Activated T-cell treated with anti-CD3 and anti-CD28 coated beads, Interleukin-2, amount 50 U/mL, for 4 hours (primary cell): ENCODE results near the gene NGF. TPM values are rescaled to one million over a fixed set of nuclear protein-coding genes. Genes with fewer than 3 reads are reported as not detected.

Experiments
- ATAC-seq, 2 donors: fragments of 200-7000 bp; cut with Tn5 transposase; one replicate each; pipeline ENCODE4 v1.10.0; 2021
- DNase-seq: peaks from one replicate; pipeline ENCODE4 v3.0.0-alpha.2; 2020
- H3K27me3 Mint-ChIP-seq: one replicate; pipeline ENCODE4 v1.8.0; 2021; ENCODE audit warnings: low read depth, mixed read lengths
- H3K36me3 Mint-ChIP-seq: one replicate; pipeline ENCODE4 v1.8.0; 2022; ENCODE audit warnings: mixed read lengths; ENCODE audit not compliant: insufficient read depth
- H3K4me1 Mint-ChIP-seq: one replicate; pipeline ENCODE4 v1.8.0; 2021; ENCODE audit warnings: low read depth, mixed read lengths
- H3K4me3 Mint-ChIP-seq: one replicate; pipeline ENCODE4 v1.8.0; 2021; ENCODE audit warnings: mild to moderate bottlenecking, moderate library complexity, mixed read lengths
- H3K9me3 Mint-ChIP-seq: one replicate; pipeline ENCODE4 v1.8.0; 2021; ENCODE audit warnings: mixed read lengths
- total RNA-seq, 3 donors: library from RNA; stranded (reverse); gene quantifications; one replicate each; pipeline ENCODE4 v1.2.1, GENCODE V29; 2021

NGF gene
- total RNA-seq, 3 donors from 2014 or later, result not detected

DNA sequence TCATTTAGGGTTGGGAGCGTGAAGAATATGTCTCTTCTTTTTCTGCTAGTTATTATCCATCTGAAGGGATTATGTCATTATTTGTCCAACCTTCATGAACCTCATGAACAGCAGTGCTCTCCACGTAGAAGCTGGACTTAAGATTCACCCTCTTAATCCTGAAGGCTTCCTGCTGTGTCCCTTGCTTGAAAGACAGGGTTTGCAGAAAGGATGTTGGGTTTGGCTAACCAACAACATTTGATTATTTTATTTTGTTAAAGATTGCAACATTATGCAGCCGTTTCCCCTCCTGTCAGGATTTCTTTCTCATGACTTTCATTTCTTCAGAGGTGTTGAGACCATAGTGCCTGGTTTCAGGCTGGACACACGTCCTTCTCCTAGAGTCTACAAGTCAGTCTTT lies 75.2 kb downstream of the NGF start:
- H3K4me1 Mint-ChIP-seq, result no peaks in the 10 kb centered on the region
- no peak for DNase-seq
- peaks cover 9% of the 10 kb centered on the region for H3K9me3 Mint-ChIP-seq
- peaks cover 10% of the 10 kb centered on the region for H3K27me3 Mint-ChIP-seq
- H3K4me3 Mint-ChIP-seq, result no peak overlapping the region
- ATAC-seq, result no peak
- H3K36me3 Mint-ChIP-seq, result no peaks in the 10 kb centered on the region

DNA sequence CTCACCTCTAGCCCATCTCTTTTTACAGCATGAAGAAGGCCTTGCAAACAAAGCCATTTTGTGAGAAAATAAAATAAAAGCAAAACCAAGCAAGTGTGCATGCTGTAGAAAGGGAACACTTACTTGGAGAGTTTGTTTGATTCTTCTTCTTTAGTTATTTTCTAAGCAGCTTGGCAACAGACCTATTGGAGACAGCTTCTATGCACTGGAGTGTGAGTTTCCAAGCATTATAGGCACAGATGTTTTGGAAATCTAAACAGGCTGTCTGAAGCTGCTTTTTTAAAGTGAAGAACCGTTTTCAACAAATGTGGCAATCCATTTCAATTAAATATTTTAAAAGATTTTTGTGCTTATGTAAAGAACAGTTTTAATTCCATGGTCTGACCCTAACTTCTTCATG lies 76.6 kb downstream of the NGF start:
- H3K9me3 Mint-ChIP-seq, result peaks cover 10% of the 10 kb centered on the region
- DNase-seq (no peak), ATAC-seq (no peak)
- H3K36me3 Mint-ChIP-seq, result no peaks in the 10 kb centered on the region
- H3K27me3 Mint-ChIP-seq, result peaks cover 6% of the 10 kb centered on the region
- no peak overlapping the region for H3K4me3 Mint-ChIP-seq
- H3K4me1 Mint-ChIP-seq, result no peaks in the 10 kb centered on the region

DNA sequence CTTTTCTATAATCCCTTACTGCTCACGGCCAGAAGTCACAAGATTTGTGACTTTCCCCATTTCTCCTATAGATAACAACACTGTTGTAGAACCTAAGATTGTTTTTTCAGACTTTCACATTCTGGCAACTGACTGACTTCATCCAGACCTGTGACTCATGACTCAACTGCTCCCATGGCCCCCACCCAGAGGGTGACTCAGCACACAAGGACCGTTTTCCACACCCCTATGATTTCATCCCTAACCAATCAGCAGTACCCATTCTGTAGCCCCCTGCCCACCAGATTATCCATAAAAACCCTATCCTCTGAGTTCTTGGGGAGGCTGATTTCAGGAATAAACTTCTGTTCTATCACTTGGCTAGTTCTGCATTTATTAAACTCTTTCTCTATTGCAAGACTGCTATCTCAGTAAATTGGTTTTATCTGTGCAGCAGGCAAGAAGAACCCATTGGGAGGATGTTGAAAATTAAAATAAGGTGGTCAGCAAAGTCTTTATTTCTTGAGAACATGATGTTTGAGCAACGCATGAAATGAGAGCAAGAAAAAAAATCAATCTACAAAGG lies 79.7 kb downstream of the NGF start:
- ATAC-seq (no peak), DNase-seq (no peak)
- H3K27me3 Mint-ChIP-seq, result peaks cover 4% of the 10 kb centered on the region
- H3K36me3 Mint-ChIP-seq, result no peaks in the 10 kb centered on the region
- peaks cover 15% of the 10 kb centered on the region for H3K9me3 Mint-ChIP-seq
- no peaks in the 10 kb centered on the region for H3K4me1 Mint-ChIP-seq
- H3K4me3 Mint-ChIP-seq, result no peak overlapping the region

DNA sequence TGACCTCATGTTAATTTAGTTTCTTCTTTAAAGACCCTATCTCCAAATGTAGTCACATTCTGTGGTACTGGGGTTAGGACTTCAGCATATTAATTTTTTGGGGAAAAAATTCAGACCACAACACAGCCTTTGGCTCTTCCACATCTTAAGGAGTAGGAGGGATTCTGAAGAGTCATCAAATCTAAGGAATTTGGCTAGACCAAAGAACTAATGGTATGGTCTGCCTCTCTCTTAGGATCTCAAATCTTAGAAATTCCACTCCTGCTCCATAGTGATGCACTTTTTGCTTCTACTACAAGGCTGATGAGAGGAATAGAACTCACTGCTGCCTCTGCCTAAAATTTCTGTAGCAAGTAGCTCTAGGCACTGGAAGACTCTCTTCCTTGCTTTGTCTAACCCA lies 80.5 kb downstream of the NGF start:
- ATAC-seq (no peak), DNase-seq (no peak)
- H3K4me1 Mint-ChIP-seq, result no peaks in the 10 kb centered on the region
- no peaks in the 10 kb centered on the region for H3K36me3 Mint-ChIP-seq
- H3K9me3 Mint-ChIP-seq, result peaks cover 15% of the 10 kb centered on the region
- H3K4me3 Mint-ChIP-seq, result no peak overlapping the region
- peaks cover 4% of the 10 kb centered on the region for H3K27me3 Mint-ChIP-seq

DNA sequence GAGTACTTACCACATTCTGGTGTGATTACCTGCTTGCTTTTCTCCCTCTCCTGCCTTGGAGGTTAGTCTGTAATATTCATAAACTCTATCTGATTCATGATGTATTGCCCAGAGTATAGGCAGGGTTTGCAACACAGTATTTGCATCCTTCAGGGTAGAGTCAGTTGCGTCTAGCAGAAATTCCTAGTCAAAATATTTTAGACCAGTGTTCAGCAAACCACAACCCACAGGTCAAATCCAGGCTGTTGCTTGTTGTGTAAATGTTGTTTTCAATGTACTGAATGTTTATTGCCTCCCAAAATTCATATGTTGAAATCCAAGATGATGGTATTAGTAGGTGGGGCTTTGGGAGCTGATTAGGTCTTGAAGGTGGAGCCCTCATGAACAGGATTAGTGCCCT lies 82.9 kb downstream of the NGF start:
- no peak for ATAC-seq
- H3K9me3 Mint-ChIP-seq, result peaks cover 18% of the 10 kb centered on the region
- H3K4me1 Mint-ChIP-seq, result no peaks in the 10 kb centered on the region

DNA sequence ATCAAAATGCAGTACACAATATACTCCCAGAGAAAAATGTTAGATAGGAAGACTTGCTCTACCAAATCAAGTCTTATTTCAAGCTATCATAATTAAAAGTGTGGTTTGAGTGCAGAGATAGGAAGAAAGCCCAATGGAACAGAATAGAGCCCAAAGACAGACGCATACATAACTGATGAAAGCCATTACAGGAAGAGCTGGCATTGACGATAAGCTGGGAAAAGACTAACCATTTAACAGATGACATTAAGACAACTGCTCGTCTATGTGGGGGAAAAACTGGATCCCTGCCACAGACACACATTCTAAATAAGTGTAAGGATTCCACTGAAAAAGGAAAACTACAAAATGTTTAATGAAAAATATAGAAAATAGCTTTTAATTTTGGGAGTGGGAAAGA lies 85.5 kb downstream of the NGF start:
- DNase-seq (no peak), ATAC-seq (no peak)
- Mint-ChIP-seq H3K4me3 (no peak overlapping the region), H3K4me1 (no peaks in the 10 kb centered on the region), H3K36me3 (no peaks in the 10 kb centered on the region), H3K9me3 (peaks cover 9% of the 10 kb centered on the region), H3K27me3 (peaks cover 3% of the 10 kb centered on the region)

More for the DNA sequence above, 82.9 kb downstream of the NGF start:
- no peak for DNase-seq
- Mint-ChIP-seq H3K36me3 (no peaks in the 10 kb centered on the region), H3K27me3 (no peaks in the 10 kb centered on the region), H3K4me3 (no peak overlapping the region)

DNA sequence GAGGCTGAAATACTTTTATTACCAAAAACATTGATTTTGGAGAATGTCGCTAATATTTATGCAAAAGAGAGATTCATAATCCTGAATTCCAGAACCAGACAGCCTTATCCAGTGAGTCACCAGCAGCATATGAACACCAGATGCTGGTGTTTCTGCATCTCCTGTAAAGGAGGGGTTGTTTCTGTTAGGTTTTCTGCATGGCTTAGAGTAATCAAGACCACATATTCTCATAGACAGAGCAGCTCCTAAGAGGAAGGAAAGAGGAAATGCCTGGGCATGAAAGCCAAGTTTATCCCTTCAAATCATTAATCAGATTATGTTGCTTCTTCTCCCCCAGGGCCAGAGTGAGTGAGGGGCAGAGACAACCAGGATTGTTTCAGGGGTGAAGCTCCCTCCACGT lies 86.2 kb downstream of the NGF start:
- no peaks in the 10 kb centered on the region for H3K36me3 Mint-ChIP-seq
- ATAC-seq (no peak), DNase-seq (no peak)
- H3K4me1 Mint-ChIP-seq, result no peaks in the 10 kb centered on the region
- peaks cover 9% of the 10 kb centered on the region for H3K9me3 Mint-ChIP-seq
- H3K27me3 Mint-ChIP-seq, result peaks cover 5% of the 10 kb centered on the region
- H3K4me3 Mint-ChIP-seq, result no peak overlapping the region

DNA sequence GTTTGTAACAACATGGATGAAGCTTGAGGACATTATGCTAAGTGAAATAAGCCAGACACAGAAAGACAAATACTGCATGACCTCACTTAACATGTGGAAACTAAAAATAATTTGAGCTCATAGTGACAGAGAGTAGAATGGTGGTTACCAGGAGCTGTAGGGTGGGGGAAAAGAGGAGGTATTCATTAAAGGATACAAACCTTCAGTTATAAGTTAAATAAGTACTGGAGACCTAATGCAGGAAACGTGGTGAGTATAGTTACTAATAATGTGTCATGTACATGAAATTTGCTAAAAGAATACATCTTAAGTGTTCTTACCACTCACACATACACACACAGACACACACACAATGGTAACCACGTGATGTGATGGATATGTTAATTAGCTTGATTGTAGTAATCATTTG lies 86.7 kb downstream of the NGF start:
- Mint-ChIP-seq H3K36me3 (no peaks in the 10 kb centered on the region), H3K9me3 (peaks cover 6% of the 10 kb centered on the region), H3K27me3 (peaks cover 6% of the 10 kb centered on the region), H3K4me3 (no peak overlapping the region), H3K4me1 (no peaks in the 10 kb centered on the region)
- DNase-seq (no peak), ATAC-seq (no peak)

DNA sequence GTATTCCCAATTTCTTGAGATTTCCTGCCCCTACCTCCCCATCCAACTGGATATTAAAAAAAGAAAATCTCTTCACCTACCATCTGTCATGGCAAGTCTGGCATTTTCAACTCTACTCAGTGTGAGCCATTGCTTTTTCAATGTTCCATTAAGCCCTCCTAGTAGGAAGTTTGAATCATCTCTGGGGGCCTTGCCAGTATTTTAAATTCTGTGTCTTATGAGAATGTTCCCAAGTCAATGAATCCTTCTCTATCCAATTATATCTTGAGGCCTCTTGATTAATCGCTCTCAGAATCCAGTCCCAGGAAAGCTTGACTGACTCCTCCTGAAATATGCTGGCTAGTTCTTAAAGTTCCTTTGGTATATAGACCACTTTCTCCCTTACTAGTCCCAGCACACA lies 91.5 kb downstream of the NGF start:
- no peak overlapping the region for H3K4me3 Mint-ChIP-seq
- no peaks in the 10 kb centered on the region for H3K36me3 Mint-ChIP-seq
- H3K4me1 Mint-ChIP-seq, result no peaks in the 10 kb centered on the region
- peaks cover 14% of the 10 kb centered on the region for H3K9me3 Mint-ChIP-seq
- ATAC-seq (no peak), DNase-seq (no peak)
- peaks cover 8% of the 10 kb centered on the region for H3K27me3 Mint-ChIP-seq

DNA sequence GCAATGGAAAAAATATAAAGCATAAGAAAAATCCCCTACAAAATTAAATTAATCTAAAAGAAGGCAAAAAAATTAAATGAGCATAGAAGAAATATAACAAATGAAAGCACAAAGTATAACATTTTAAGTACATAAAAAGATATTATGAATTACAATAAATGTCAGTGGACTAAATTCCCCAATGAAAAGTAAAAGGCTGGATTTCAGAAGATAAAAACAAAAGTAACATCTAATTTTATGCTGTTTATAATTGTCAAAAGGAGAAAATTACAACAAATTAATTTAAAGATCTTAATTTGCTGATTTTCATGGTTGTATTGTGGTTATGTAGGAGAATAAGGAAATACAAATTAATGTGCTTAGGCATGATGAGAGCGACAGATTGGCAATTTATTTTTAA lies 92.8 kb downstream of the NGF start:
- no peak overlapping the region for H3K4me3 Mint-ChIP-seq
- peaks cover 14% of the 10 kb centered on the region for H3K9me3 Mint-ChIP-seq
- no peaks in the 10 kb centered on the region for H3K36me3 Mint-ChIP-seq
- ATAC-seq (no peak), DNase-seq (no peak)
- H3K27me3 Mint-ChIP-seq, result peaks cover 11% of the 10 kb centered on the region
- no peaks in the 10 kb centered on the region for H3K4me1 Mint-ChIP-seq

DNA sequence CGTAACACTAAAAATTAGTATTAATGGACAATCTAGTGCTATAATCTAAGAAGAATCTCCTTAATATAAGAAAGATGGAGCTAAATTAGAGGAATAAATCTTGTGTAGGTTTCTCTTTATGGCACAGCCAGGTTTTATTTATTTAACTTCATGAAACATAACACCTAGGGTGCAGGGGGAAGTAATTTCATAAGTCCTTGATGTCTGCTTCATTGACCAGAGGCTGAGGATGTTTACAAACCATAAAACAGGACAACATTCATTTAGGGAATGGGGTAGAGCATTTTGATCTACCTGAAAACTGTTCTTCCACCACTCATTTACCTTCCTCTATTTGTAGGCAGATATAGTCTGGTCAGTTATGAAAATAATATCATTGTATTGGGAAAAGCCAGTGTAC lies 95.5 kb downstream of the NGF start:
- Mint-ChIP-seq H3K36me3 (no peaks in the 10 kb centered on the region), H3K27me3 (peaks cover 10% of the 10 kb centered on the region), H3K4me1 (no peaks in the 10 kb centered on the region), H3K4me3 (no peak overlapping the region), H3K9me3 (peaks cover 14% of the 10 kb centered on the region)
- no peak for ATAC-seq
- DNase-seq, result no peak

DNA sequence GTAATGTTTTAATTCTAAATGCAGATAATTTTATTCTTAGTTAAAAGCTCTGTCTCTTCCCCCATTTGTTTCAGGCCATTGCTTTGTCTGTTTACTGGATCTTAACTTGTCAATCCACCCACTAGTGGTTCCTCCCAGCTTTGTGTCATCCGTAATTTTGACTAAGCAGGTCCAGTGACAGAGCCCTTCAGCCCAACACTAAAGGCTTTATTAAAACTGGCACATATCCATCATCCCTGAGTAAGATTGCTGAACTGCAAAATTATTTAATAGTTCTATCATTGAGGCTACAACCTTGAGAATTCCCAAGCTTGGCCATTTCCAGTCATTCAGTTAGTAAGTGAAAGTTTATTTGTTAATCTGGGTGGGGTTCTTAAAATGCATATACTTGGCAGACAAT lies 96.7 kb downstream of the NGF start:
- peaks cover 14% of the 10 kb centered on the region for H3K9me3 Mint-ChIP-seq
- DNase-seq (no peak), ATAC-seq (no peak)

DNA sequence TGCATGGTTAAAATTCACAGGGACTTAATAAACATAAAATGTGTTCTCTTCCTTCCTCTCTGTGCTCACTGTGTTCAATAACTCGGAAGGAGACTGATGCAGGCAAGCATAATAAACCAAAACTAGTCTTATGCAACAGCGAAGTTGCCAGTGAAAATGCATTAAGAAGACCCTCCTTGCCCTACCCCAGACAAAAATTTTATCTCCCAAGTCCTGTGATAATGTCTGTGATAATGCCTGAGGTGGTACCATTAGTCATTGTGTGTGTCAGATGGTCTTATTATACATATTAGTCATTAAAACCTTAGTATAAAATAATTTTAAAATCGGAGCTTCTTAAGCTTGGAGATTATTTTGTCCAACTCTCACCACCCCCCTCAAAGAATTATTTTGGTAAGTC lies 97.8 kb downstream of the NGF start:
- H3K4me3 Mint-ChIP-seq, result no peak overlapping the region
- no peaks in the 10 kb centered on the region for H3K4me1 Mint-ChIP-seq
- no peak for DNase-seq
- no peaks in the 10 kb centered on the region for H3K36me3 Mint-ChIP-seq
- peaks cover 13% of the 10 kb centered on the region for H3K9me3 Mint-ChIP-seq
- H3K27me3 Mint-ChIP-seq, result peaks cover 6% of the 10 kb centered on the region
- ATAC-seq, result no peak

More for the DNA sequence above, 96.7 kb downstream of the NGF start:
- H3K4me1 Mint-ChIP-seq, result no peaks in the 10 kb centered on the region
- H3K27me3 Mint-ChIP-seq, result peaks cover 6% of the 10 kb centered on the region
- H3K36me3 Mint-ChIP-seq, result no peaks in the 10 kb centered on the region
- H3K4me3 Mint-ChIP-seq, result no peak overlapping the region

DNA sequence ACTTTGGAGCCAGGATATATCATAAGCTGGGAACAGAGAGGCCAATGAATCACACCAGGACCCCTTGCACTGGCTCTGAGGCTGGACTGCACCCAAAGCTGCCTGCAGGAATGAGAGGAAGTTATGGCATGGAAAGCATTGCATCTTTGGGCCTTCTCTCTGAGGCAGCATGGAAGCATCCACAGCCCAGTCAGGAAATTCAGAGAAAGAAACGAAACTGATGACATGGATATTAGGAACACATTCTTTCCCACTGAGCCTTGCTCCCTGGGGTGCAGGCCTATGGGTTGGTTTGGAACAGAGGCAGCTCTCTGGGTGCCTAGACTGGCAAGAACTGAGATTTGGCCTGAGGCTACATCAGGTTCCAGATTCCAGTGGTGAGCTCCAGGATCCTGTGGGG lies 98.6 kb downstream of the NGF start:
- ATAC-seq (no peak), DNase-seq (no peak)
- Mint-ChIP-seq H3K4me1 (no peaks in the 10 kb centered on the region), H3K9me3 (peaks cover 5% of the 10 kb centered on the region), H3K4me3 (no peak overlapping the region), H3K27me3 (peaks cover 6% of the 10 kb centered on the region), H3K36me3 (no peaks in the 10 kb centered on the region)

DNA sequence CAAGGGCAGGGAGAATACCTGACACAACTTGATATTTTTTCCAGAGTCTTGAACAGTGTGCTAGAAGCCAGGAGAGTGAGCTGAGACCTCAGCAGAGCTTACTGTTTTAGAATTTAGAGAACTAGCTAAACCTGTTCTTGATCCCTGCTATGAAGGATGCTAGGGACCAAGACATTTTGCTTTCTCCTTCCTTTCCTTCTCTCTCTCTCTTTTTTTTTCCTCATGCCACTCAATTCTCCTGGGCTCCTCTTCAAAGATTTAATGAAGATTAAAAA lies 99.0 kb downstream of the NGF start:
- Mint-ChIP-seq H3K36me3 (no peaks in the 10 kb centered on the region), H3K9me3 (peaks cover 1% of the 10 kb centered on the region), H3K4me3 (no peak overlapping the region), H3K4me1 (no peaks in the 10 kb centered on the region), H3K27me3 (peaks cover 6% of the 10 kb centered on the region)
- ATAC-seq, result no peak
- DNase-seq, result no peak
